GM18520 (cell line): ENCODE measurements around the gene GAK.

Experiments used
- ATAC-seq: cut with Tn5 transposase; IDR thresholded peaks from one replicate; pipeline ENCODE4 v1.9.1; 2021; ENCODE audit not compliant: unreplicated experiment

GAK gene

DNA sequence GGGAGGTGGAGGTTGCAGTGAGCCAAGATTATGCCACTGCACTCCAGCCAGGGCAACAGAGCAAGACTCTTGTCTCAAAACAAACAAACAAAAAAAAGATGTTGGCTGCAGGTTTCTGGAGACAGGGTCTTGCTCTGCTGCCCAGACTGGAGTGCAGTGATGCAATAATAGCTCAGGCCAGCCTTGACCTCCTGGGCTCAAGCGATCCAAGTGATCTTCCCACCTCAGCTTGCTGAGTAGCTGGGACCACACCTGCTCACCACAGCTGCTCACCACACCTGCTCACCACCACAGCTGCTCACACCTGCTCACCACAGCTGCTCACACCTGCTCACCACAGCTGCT lies 76.3 kb downstream of the GAK start:
- no peak for ATAC-seq

DNA sequence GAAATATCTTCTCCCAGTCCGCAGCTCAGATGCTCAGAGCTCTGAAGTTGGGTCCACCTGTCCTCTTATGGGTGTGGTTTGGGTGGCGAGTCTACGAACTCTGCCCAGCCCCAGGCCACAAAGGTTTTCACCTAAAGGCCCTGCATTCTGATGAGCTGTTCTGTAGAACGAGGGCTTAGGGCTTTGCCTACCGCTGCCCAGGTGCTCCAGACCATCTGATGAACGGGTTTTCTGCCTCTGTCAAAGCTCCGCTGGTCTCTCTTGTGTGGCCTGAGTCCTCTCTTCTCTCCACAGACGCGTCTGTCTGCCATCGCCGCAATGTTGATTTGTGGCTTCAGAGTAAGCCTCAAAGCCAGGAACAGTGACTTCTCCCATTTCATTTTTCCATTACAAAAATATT lies 77.8 kb downstream of the GAK start:
- no peak for ATAC-seq

DNA sequence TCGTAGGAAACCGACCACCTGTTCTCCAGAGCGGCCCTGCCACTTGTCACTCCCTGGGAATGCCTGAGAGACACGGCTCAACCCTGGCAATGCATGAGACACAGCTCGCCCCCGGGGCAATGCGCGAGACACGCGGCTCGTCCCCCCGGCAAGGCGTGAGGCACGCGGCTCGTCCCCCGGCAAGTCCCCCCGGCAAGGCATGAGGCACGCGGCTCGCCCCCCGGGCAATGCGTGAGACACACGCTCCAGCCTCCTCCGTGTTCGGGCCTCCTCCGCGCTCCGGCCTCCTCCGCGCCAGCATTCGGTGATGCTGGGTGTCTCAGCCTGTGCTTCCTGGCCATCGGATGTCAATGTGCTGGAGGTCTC lies 78.7 kb downstream of the GAK start:
- no peak for ATAC-seq

DNA sequence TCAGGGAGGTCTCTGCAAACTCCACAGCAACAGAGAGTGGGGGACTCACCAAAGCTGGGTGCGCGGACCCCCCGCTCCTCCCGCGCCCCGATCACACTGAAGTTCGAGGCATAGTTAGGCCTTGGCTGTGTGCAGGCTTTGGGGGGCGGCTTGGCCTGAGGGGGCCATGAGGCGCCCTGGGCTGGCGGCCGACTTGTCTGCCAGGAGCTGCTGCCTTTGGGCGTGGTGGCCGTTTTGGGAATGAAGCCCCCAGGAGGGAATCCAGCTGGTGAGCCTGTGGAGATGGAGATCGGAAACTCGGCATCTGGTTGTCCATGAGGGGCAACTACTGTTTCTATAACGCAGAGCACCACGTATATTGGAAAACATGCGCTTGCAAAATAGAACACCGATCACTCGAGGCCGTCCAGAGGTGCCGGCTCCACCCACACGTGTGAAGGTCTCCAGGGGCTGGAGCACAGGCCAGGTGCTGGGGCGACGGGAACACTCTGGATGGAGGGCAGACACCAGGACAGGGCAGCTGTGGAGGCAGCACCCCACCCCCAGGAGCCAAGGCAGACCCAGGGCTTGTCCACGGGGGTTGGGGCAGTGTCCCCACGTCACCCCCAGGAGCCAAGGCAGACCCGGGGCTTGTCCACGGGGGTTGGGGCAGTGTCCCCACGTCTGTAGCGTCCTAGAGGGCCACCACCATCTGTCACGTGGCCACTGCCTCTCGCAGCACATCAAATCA lies 80.2 kb downstream of the GAK start:
- ATAC-seq = no peak

GRCh38 chr4:850323-850945 lies 81.7 kb downstream of the GAK start:
- no peak for ATAC-seq

GRCh38 chr4:849478-850175 lies 82.5 kb downstream of the GAK start:
- ATAC-seq = no peak

DNA sequence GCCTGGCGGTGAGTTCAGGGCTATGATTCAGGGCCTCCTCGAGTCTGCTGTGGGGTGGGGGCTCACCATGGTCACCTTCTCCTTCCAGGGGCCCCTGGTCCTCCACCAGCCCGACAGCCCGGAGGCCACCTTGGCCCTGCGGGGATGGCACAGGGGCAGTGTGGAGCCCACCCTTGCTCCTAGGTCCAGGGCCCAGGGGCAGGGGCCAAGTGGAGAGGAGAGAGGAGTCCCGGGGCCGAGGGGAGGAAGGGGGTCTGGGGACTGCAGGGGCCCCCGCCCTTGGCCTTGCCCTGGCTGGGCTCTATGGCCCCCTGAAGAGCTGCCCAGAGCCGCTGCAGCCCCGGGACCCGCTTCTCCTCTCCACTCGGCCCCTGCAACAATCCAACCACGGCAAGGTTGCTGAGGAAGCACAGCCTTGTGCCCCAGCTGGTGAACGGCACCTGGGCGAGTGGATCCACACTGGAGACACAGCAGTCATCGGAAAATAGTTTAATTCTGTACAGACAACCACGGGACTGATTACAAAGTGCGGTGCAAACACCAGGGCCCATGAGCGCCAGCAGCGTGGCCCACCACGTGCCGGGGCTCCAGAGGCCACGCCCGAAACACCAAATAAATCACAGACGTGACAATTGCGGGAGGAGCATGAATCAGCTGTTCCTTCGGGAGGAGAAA lies 83.2 kb downstream of the GAK start:
- no peak for ATAC-seq

- no peak for ATAC-seq
Measured at GRCh38 chr4:848307-848691, 83.8 kb downstream of the GAK start.

DNA sequence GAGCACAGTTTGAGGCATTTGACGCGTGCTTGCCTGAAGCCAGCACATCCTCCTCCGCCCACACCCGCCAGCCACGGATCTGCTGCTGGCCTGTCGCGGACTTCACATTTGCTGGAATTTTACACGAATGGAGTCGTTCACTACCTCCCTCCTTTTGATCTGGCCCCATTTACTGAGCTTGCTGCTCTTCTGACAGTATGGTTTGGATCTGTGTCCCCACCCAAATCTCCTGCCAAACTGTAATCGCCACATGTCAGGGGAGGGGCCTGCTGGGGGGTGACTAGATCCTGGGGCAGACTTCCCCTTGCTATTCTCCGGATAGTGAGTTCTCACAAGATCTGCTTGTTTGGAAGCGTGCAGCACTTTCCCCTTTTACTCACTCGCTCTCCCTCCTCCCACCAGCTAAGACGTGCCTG lies 86.3 kb downstream of the GAK start:
- no peak for ATAC-seq

DNA sequence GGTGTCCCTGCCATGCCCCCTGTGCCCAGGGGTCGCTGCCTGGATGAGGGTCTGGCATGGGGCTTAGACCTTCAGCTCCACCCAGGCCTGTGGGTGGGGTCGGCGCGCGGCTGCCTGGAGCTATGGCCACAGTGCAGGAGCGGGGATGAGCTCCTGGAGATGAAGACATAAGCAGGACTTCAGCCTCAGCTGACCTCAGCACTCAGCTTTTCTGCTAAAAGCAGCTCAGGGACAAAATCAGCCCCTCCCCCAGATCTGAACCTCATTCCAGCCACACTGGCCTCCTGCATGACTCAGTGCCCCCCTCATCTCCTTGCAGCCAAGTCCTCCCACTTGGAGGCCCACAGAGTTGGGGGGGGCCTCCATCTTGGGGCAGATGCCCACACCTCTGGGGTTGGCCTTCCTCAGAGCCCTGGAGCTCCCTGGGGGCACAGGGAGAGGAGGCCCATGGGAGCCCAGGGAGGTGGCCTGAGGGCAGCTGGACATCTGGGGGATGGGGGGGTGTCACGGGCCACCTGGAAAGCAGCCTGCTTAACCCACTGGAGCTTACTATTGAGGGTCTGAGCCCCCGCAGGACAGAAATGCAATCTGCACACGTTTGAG lies 86.8 kb downstream of the GAK start:
- no peak for ATAC-seq

DNA sequence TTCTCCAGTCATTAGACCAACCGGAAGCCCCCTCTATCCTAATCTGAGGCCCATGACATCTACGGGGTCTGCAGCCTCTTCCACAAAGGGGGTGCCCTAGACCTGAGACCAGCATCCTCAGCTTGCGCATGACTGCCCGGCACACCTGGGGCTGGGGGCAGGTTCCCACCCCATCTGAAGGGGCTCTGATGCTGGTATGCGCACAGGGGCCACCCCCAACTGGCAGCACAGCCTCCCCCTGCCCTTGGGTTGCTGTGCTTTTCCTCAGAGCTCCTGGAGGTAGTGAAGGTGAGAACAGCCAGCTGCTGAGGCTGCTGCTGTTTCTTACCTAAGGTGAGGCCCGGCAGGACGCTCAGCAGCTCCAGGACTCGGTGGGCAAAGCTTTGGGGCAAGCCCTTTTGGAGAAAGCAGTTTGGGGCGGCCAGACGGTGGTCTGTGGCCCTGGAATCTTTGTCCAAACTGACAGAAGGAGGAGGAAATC lies 87.3 kb downstream of the GAK start:
- no peak for ATAC-seq

- no peak for ATAC-seq
Measured at GRCh38 chr4:839675-840443, 92.3 kb downstream of the GAK start.

DNA sequence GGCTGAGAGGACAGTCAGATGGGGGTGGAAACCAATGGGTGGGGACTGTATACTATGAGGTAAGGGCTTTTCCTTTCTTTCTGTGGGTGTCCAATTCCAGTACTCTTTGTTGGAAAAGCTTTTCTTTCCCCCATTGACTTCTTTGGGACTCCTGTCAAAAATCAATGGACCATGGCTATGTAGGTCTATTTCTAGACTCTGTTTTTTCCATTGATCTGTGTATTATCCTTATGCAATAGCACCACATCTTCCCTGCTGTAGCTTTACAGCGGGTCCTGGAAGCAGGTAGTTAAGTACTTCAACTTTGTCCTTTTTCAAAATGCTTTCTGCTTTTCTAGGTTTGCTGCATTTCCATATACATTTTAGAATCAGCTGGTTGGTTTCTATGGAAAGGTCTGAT lies 94.3 kb downstream of the GAK start:
- ATAC-seq = no peak

DNA sequence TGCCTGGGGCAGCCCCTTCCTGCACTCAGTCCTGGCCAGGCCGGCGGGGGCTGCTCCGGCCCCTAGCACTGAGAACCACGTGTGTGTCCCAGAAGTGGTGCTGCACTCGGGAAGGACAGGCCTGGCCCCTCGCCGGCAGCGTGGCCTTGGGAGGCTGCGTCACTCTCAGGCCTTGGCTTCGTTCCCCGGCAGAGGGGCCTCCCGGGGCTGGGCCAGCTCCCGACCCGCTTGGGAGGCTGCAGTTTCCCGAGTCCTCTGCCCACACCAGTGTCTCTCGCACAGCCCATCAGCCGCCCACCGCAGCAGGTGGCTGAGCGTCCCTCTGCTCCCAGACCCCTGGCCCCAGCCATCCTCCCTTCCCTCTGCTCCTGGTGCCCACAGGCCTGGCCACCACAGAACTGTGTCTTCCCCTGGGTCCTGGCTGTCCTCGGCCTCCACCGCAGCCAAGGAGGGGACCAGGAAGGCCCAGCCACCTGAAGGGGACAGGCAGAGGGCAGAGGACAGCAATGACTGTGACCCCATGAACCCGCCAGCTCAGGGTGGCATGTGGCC lies 95.3 kb downstream of the GAK start:
- ATAC-seq = no peak

DNA sequence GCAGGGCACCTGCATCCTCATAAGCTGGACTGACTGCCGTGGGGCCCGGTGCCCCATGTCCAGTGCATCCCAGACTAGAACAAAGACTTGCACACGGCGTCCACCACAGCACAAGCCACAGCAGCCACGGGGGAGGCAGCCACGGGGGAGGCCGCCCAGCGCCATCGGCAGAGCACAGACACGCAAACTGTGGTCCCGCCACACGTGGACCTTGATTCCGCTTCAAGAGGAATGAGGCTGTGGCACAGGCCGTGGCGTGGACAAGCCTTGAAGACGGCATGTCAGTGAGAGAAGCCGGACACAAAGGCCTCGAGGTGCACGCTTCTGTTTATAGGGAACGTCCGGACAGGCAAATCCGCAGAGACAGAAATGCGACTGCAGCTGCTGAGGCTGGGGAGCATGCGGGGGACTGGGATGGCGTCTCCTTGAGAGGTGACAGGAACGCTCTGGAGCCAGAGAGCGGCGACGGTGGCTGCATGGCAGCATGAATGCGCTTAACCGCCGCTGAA lies 96.1 kb downstream of the GAK start:
- no peak for ATAC-seq

- no peak for ATAC-seq
Measured at GRCh38 chr4:835148-836002, 96.7 kb downstream of the GAK start.

GRCh38 chr4:834368-835147 lies 97.6 kb downstream of the GAK start:
- ATAC-seq = no peak

- ATAC-seq = no peak
Measured at GRCh38 chr4:833731-834367, 98.3 kb downstream of the GAK start.
